Upper lobe of left lung (tissue), 4 donors: ENCODE measurements around the gene MRPL51.

Experiments used
- CTCF ChIP-seq, 6 experiments: fragments of 450-650 bp in 4 of 6; fragments of 200-600 bp in 2 of 6; sonication (generic) in 2 of 6; IDR thresholded peaks; one replicate each; pipeline ENCODE4 v1.5.1; 2016 to 2019; ENCODE audit warnings: antibody characterized with exemption in 6 of 6
- EP300 ChIP-seq, 4 donors: sonication (generic); formaldehyde crosslinking; IDR thresholded peaks; one replicate each; pipeline ENCODE4 v1.5.1; 2017; ENCODE audit warnings: antibody characterized with exemption in 4 of 4, control low read depth in 2 of 4
- POLR2A ChIP-seq, 4 donors: fragments of 450-650 bp; IDR thresholded peaks; one replicate each; pipeline ENCODE4 v1.5.1; 2016 to 2017; ENCODE audit warnings: antibody characterized with exemption in 4 of 4, mild to moderate bottlenecking in 2 of 4
- POLR2AphosphoS5 ChIP-seq, 2 donors: sonication (generic); formaldehyde crosslinking; IDR thresholded peaks; one replicate each; pipeline ENCODE4 v1.5.1; 2017; ENCODE audit warnings: antibody characterized with exemption in 2 of 2

GRCh38 chr12:6443361-6443983 lies 49.6 kb downstream of the MRPL51 start:
- TF ChIP-seq CTCF (IDR thresholded peaks at IDR 0.05) (no peak), EP300 (IDR thresholded peaks at IDR 0.05) (no peak), POLR2A (IDR thresholded peaks at IDR 0.05) (no peak), POLR2AphosphoS5 (IDR thresholded peaks at IDR 0.05) (no peak)
